Activated CD4-positive, CD25-positive, alpha-beta regulatory T cell treated with anti-CD3 and anti-CD28 coated beads, Interleukin-2, amount 50 U/mL, for 24 hours (primary cell): ENCODE measurements around the gene PREX1.

Source experiments
- ATAC-seq, 2 donors: fragments of 150-1000 bp; cut with Tn5 transposase; one replicate each; pipeline ENCODE4 v1.10.0; 2021; ENCODE audit warnings: mild to moderate bottlenecking in 1 of 2, moderate library complexity in 1 of 2

PREX1 gene

DNA sequence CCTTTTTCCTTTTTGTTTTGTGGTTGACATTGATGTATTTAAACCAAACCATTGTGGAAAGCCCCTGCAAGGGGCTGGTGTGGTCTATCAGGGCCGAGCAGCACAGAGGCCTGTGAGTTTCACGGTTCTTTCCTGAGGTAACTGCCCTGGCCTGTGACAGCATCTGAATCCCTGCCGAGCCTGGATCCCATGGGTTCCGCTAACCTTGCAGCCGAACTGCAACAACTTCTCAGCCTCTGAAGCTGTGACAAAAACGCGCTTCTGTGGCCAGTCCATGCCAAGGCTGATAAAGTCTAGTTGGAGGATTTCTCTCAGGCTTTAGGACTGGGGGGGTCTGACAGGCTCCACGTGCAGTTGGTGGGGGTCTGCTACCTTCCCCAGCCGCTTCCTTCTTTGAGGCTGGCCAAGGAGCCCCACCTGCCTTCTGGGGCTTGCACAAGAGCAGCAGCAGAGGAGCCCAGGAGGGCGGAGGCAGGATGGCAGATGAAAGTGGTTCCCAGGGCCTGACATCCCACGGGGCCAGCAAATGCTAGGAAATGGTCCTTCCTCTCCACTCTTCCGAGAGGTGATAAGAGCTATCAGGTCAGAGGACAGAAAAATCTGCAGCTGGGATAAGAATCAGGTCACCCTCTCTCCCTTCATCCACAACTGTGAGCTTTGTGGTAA lies 150.9 kb downstream of the PREX1 start:
- no peak for ATAC-seq

DNA sequence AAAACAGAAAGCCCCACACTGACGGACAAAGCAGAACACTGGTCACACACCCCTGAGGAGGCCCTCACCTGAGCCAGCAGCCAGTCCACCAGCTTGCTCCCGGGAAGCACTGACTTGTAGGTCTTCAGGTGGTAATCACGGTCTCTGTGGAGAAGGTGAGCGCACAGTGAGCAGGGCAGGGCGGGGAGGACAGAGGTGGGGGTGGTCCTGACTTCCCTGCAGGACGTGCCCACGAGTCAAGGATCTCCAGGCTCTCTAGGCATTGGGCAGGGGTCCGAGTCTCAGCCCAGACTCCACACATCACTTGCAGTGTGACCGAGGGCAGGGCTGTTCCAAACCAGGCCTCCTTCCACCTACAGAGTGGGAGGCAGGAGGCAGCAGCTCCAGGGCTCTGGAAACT lies 151.7 kb downstream of the PREX1 start:
- no peak for ATAC-seq

GRCh38 chr20:48674461-48674860 lies 153.3 kb downstream of the PREX1 start:
- no peak for ATAC-seq

GRCh38 chr20:48673507-48673906 lies 154.3 kb downstream of the PREX1 start:
- ATAC-seq: no peak

DNA sequence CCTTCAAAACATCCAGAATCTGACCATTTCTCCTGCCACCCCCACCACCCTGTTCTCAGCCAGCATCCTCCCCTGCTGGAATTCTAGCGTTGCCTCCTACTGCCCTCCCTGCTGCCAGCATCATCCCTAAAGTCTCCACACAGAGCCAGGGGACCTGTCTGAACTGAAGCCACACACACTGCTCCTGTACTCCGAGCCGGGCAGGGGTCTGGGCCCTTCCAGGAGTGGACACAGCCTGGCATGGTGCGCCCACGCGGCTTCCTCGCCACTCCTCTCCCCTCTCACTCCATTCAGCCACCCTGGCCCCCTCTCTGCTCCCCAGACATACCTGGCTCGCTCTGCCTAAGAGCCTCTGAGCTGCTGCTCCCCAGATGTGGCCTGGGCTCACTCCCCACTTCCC lies 155.5 kb downstream of the PREX1 start:
- no peak for ATAC-seq

DNA sequence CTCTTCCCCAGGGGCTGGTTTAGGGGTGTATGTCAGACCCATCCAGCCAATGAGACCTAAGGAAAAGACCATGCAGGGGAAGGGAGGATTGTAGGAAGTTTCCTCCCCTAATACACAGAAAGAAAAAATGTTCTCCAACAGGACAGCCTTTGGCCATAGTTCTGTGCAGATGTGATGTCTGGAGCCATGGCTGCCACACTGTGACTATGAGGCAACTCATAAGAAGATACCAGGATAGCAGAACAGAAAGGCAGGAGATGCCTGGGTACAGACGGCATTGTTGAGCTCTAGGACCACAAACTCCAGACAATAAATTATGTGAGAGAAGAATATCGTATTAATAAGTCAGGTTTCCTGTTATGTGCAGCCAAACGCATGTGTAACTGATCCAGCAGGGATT lies 156.7 kb downstream of the PREX1 start:
- no peak for ATAC-seq

- ATAC-seq: no peak
Measured at GRCh38 chr20:48669946-48670605, 157.7 kb downstream of the PREX1 start.

DNA sequence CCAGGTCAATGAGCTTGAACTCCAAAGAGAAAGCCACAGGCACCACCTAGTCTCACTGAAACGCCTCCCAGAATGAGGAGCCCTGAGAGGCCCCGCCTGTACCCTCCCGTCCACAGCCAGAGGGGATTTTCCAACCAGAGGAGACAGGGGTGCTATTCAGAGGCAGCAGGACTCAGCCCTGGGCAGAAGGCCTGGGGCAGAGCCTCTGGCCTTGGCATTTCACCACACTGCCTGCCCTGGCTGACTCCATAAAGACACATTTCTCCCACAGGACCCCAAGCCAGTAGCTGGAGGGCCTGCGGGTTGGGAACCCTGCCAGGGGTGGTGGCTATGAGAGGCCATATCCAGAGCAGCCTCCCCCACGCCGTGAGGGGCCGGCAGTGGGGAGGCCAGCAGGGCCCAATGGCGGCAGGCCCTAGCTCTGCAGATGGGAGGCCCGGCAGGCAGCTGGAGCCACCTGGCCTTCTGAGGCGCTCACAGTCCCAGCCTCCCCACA lies 159.3 kb downstream of the PREX1 start:
- ATAC-seq: no peak

DNA sequence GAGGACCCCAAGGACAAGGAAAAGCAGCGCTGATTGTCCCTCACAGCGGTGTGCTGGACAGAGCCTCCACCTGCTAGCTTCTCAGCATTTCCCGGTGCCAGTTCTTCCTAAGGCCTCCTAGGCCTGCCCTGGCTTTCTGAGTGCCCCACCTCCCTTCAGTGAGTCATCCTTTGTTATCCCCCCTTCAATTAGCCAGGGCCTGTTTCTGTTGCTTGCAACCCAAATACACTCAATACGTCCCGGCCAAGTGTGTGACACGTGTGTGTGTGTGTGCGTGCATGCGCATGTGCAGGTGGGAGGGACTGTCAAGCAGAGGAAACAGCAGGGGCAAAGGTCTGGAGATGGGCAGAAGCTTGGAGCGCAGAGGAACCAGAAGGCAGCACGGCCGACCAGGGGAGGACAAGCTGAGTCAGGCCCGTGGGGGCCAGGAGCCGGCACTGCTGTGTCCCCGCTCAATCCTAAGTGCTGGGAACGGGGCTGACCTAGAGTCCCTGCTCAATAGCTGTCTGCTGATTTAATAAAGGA lies 159.8 kb downstream of the PREX1 start:
- no peak for ATAC-seq

DNA sequence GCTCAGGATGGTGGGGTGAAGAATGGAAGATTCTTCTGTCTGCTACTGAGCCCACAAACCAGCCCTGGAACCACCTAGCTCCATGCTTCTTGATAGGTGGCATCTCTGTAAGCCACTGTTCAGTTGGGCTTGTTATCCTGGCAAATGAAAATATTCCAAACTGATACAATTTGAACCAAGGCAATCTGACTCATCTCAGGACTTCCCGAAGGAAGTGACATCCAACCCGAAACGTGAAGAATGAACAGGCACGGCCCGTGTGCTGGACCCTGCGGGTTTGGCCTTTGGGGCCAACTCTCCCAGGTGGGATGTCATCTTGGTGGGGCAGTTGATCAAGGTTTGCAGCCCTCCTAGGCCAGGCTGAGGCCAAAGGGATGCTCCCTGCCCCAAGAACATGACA lies 160.3 kb downstream of the PREX1 start:
- ATAC-seq: no peak

DNA sequence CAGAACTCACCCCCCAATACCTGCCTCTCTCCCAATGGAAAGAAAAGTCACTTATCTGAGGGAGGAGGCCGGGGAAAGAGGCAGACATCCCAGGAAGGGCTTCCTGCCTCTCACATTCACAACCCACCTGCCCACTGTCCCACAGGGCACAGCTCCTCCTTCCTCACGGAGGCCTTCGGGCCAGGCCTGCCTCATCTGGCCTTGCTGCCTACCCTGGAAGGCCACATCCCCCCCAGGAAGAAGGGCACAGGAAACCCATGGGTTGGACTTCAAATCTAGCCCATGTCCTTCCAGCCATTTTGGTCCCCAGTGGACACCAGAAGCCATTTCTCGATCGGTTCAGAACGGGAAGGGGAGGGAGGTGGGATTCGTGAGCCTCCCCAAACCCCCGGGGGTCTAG lies 162.0 kb downstream of the PREX1 start:
- ATAC-seq: no peak

DNA sequence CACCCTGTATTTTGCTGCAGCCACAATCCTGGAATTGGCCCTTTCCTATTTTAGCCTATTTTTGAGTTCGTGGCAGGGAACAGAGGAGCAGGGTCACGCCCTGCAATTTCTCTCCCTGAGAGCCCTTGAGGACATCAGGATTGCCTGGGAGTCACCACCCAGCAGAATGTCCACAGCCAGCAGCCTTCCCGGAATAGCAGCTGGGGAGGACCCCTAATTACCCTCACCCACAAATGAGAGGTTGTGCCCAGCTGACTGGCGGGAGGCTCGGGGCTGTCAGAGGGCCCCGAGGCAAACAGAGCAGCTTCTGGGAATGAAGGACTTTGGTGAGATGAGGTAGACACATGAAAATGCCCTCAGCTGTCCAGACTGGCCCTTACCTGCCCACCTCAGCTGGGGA lies 165.1 kb downstream of the PREX1 start:
- ATAC-seq: no peak

DNA sequence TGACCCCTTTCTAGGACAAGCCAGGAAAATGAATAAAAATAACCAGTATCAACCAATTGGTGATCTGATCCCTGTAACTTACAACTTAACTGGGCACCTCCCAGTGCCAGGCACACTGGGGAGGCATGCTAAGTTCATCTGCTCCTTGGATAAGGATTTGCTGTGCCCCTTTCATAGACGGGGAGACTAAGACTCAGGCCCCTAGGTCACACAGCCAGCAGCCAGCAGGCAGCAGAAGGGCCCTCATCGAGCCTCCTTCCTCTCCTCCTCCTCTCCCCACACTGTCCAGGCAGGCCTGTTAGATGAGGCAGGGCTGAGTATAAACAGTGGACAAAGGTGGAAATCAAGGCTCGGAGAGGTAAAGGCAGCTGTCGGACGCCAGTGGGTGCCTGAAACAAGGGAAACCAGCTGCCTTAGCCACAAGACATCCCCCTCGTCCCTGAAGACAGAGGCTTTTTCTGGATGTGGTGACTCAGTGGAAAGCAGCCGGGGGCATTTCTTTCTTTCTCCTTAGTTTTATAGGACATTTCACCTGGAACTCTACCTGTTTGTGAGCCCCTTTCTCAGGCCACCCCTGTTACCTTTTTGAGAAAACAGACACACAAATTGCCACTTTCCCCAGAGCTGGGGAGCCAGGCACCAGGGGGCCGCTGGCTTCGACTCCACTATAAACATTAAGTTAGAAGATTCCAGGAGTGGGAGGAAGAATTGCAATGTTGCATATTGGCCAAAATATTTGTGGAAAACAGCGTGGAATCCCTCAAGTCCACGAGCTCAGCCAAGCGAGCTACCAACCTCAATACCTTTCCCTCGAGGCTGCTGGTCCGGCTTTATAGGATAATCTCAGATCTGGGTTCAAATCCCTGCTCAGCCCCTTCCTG lies 166.0 kb downstream of the PREX1 start:
- no peak for ATAC-seq

GRCh38 chr20:48660788-48661187 lies 167.0 kb downstream of the PREX1 start:
- ATAC-seq: no peak

DNA sequence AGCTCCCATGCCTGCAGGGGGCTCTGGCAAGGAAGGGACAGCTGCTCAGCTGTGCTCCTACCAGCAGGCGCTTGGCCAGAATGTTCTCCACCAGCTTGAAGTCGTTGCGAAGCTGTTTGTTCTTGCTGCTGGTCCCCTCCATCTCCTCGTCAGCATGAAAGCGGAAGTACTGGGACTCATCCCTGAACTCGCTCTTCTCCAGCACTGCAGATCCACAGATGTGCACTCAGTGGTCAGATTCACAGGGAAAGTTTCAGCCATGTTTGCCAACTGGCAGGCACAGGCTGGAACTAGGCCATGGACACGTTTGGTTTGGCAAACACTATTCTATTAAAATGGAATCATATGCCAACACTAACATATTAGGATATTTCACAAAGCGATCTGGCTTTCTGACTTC lies 167.9 kb downstream of the PREX1 start:
- no peak for ATAC-seq

DNA sequence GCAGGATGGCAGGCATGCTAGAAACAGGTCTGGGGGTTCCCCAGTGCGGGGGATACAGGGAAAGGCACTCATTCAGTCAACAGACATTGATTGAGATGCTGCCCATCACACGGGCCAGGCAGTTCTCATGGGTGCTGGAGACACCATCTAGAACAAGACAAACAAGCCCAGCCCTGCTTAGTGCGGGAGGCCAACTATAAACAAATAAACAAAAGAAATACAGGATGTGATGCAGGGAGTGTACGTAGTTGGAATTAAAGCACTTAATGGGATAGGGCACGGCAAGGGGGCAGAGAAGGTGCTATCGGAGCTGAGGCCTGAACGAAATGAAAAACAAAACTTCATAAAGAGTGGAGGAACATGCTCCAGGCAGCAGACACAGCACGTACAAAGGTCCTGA lies 169.3 kb downstream of the PREX1 start:
- no peak for ATAC-seq

DNA sequence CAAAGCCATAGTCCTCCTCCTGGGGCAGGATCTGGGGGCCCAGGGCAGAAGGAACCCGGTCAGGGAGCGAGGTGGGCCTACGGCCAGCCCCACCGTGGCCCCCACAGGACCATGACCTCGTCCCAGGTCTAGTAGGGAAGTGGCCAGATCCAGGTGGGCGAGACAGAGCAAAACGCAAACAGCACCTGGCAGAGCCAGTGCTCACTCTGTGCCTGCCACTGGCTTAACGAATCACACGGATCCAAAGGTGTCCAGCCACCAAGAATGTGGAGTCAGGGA lies 169.7 kb downstream of the PREX1 start:
- ATAC-seq: no peak

- ATAC-seq: peak; percentile 80 to 85
Measured at GRCh38 chr20:48657426-48658197, 170.2 kb downstream of the PREX1 start.

DNA sequence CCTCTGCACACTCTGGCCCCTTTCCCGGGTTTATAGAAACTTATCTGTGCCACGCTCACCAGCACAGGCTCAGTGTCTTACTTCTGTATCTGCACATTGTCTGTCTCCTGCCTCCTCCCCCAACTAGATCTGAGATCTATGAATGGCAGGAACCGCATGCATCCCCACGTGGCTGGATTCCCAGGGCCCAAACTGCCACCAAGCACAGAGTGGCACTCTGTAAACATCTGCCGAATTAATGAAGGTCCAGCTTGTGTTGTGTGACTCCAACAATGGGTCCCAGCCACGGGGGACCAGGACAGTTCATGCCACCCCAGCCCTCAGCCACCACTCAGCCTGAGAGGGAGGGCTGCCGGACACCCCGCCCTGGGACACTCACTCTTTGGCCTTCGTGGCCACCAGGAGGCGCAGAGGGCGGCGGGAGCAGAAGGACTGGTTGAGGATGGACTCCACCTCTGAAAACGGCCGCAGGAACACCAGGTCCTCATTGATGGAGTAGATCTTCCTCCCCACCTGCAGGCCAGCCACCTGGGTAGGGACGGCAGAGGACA lies 171.1 kb downstream of the PREX1 start:
- no peak for ATAC-seq

DNA sequence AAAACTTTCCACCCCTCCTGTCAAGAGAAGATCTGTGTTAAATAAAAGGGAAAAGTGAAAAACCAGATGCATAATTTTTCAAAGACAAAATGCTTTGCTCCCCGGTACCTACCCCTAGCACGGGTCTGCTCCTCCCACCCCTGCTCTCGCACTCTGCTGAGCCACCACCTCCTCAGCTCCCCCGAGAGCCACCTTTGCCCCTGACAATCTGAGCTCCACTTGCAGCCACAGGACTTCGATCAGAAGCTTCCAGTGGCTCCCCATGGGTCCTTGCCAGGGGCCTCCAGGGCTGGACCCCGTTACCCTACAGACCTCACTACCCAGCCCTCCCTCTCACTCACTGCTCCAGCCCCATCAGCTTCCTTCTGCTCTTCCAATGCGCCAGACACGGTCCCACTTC lies 171.7 kb downstream of the PREX1 start:
- ATAC-seq: no peak

DNA sequence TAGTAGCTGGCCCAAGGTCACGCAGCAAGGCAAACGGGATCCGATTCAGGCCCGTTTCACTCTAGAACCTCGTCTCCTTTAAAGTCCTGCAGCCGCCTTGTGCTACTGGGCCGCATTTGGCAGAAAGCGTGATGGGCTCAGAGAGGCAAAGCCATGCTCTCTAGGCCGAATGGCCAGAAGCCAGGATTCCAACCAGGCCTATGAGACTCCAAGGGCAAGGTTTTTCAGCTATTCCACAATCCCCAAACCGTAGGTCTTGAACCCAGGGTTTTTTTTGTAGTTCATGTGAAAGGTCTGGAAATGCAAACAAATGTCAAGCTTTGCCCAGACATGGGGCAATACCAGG lies 174.1 kb downstream of the PREX1 start:
- ATAC-seq: no peak

- ATAC-seq: no peak
Measured at GRCh38 chr20:48652961-48653705, 174.7 kb downstream of the PREX1 start.
